IMR-90 (cell line): ENCODE results near the gene SNRNP70. TPM values are rescaled to one million over a fixed set of nuclear protein-coding genes. Genes with fewer than 3 reads are reported as not detected.

Source experiments
- ATAC-seq: fragments of 200-7000 bp; cut with Tn5 transposase; 2 replicates; pipeline ENCODE4 v1.9.1; 2020; ENCODE audit warnings: low read depth, mild to moderate bottlenecking, moderate library complexity
- BruUV-seq: library from RNA; stranded (reverse); fragments of 400-500 nt; replicated peaks from 2 replicates; lab custom pipeline; 2021; lab: Mats Ljungman, UMichigan
- CTCF ChIA-PET: fragments of 300-600 bp; formaldehyde crosslinking; extraction: SDS; loops from one replicate; lab custom pipeline; 2021; ENCODE audit warnings: antibody characterized with exemption; lab: Yijun Ruan, JAX
- POLR2A ChIA-PET: fragments of 300-600 bp; sonication (Branson Sonifier 250); formaldehyde crosslinking; loops from one replicate; lab custom pipeline; 2022; ENCODE audit warnings: antibody characterized with exemption; ENCODE audit not compliant: unreplicated experiment; lab: Charles Lee
- DNase-seq: peaks from one replicate; pipeline ENCODE4 v3.0.0; 2013
- H2AFZ ChIP-seq: replicated peaks from 2 replicates; pipeline ENCODE3; 2013; ENCODE audit warnings: low read length, mild to moderate bottlenecking; ENCODE audit not compliant: poor library complexity
- H2AK5ac ChIP-seq: 2 replicates; pipeline ENCODE4 v1.6.1; 2013; ENCODE audit warnings: low read depth, low read length, inconsistent platforms
- H2AK9ac ChIP-seq: replicated peaks from 2 replicates; pipeline ENCODE3; 2013; ENCODE audit warnings: mild to moderate bottlenecking, low read depth, low read length, moderate library complexity; ENCODE audit not compliant: poor library complexity
- H2BK120ac ChIP-seq: 2 replicates; pipeline ENCODE4 v1.6.1; 2013; ENCODE audit warnings: low read depth, low read length, inconsistent platforms
- H2BK15ac ChIP-seq: 3 replicates; pipeline ENCODE4 v1.6.1; 2013; ENCODE audit warnings: low read depth, low read length, inconsistent platforms
- H2BK20ac ChIP-seq: 2 replicates; pipeline ENCODE4 v1.6.1; 2013; ENCODE audit warnings: low read depth, mild to moderate bottlenecking, inconsistent platforms, low read length, moderate library complexity
- H2BK5ac ChIP-seq: 2 replicates; pipeline ENCODE4 v1.6.1; 2013; ENCODE audit warnings: mild to moderate bottlenecking, low read depth, low read length, inconsistent platforms; ENCODE audit not compliant: poor library complexity, severe bottlenecking
- H3K14ac ChIP-seq: replicated peaks from 2 replicates; pipeline ENCODE4 v1.6.1; 2013; ENCODE audit warnings: low read depth, low read length, inconsistent platforms
- H3K18ac ChIP-seq: 2 replicates; pipeline ENCODE4 v1.6.1; 2013; ENCODE audit warnings: low read depth, low read length, control low read depth
- H3K23ac ChIP-seq: 2 replicates; pipeline ENCODE4 v1.6.1; 2013; ENCODE audit warnings: low read depth, low read length, inconsistent platforms
- H3K27ac ChIP-seq: 2 replicates; pipeline ENCODE4 v1.5.1; 2013; ENCODE audit warnings: mild to moderate bottlenecking, control low read depth, low read length; ENCODE audit not compliant: insufficient read depth
- H3K27me3 ChIP-seq: 2 replicates; pipeline ENCODE4 v1.6.1; 2013; ENCODE audit warnings: low read length; ENCODE audit not compliant: control insufficient read depth, insufficient read depth
- H3K36me3 ChIP-seq: 2 replicates; pipeline ENCODE4 v1.6.1; 2013; ENCODE audit warnings: low read length, mixed read lengths; ENCODE audit not compliant: control insufficient read depth, insufficient read depth
- H3K4ac ChIP-seq: 2 replicates; pipeline ENCODE4 v1.6.1; 2013; ENCODE audit warnings: low read depth, low read length, inconsistent platforms
- H3K4me1 ChIP-seq: 2 replicates; pipeline ENCODE4 v1.6.1; 2013; ENCODE audit warnings: low read length, mixed read lengths; ENCODE audit not compliant: control insufficient read depth, insufficient read depth
- H3K4me2 ChIP-seq: 2 replicates; pipeline ENCODE4 v1.6.1; 2013; ENCODE audit warnings: low read depth, mild to moderate bottlenecking, control low read depth, low read length, moderate library complexity
- H3K4me3 ChIP-seq: 2 replicates; pipeline ENCODE4 v1.5.1; 2013; ENCODE audit warnings: low read depth, mild to moderate bottlenecking, control low read depth, low read length, moderate library complexity; ENCODE audit not compliant: insufficient read depth
- H3K56ac ChIP-seq: 2 replicates; pipeline ENCODE4 v1.6.1; 2013; ENCODE audit warnings: low read length, inconsistent platforms; ENCODE audit not compliant: insufficient read depth; ENCODE audit errors: extremely low read depth
- H3K79me1 ChIP-seq, 2 experiments: 2 replicates each; pipeline ENCODE4 v1.6.1; 2013; ENCODE audit warnings: low read length in 2 of 2, inconsistent platforms in 1 of 2, low read depth in 1 of 2
- H3K9ac ChIP-seq: 2 replicates; pipeline ENCODE4 v1.6.1; 2013; ENCODE audit warnings: low read depth, low read length, control low read depth
- H3K9me1 ChIP-seq: 2 replicates; pipeline ENCODE4 v1.6.1; 2013; ENCODE audit warnings: low read length, inconsistent platforms; ENCODE audit not compliant: insufficient read depth
- H3K9me3 ChIP-seq: 2 replicates; pipeline ENCODE4 v1.6.1; 2013; ENCODE audit warnings: low read length; ENCODE audit not compliant: control insufficient read depth, insufficient read depth
- H4K20me1 ChIP-seq: 2 replicates; pipeline ENCODE4 v1.6.1; 2013; ENCODE audit warnings: low read length, inconsistent platforms; ENCODE audit not compliant: insufficient read depth
- H4K5ac ChIP-seq: 2 replicates; pipeline ENCODE4 v1.6.1; 2013; ENCODE audit warnings: mild to moderate bottlenecking, low read depth, low read length, control low read depth
- H4K8ac ChIP-seq, 2 experiments: 2 replicates each; pipeline ENCODE4 v1.6.1; 2013; ENCODE audit warnings: low read depth in 2 of 2, low read length in 2 of 2, control low read depth in 1 of 2, inconsistent platforms in 1 of 2
- H4K91ac ChIP-seq: 2 replicates; pipeline ENCODE4 v1.6.1; 2013; ENCODE audit warnings: low read depth, low read length, inconsistent platforms; ENCODE audit not compliant: insufficient read depth
- BHLHE40 ChIP-seq: fragments of 150-350 bp; IDR thresholded peaks from 2 replicates; pipeline ENCODE4 v1.6.1; 2016; ENCODE audit warnings: mild to moderate bottlenecking, low read depth, low read length
- CEBPB ChIP-seq: IDR thresholded peaks from 2 replicates; pipeline ENCODE4 v1.6.1; 2012; ENCODE audit warnings: low read depth, low read length, improper control_type of control experiment
- CHD1 ChIP-seq: IDR thresholded peaks from 2 replicates; pipeline ENCODE4 v1.6.1; 2012; ENCODE audit warnings: low read depth, low read length, improper control_type of control experiment
- CTCF ChIP-seq: conservative IDR thresholded peaks from 2 replicates; pipeline ENCODE4 v1.5.1; 2012; ENCODE audit warnings: mild to moderate bottlenecking, low read depth, low read length, improper control_type of control experiment
- ELK1 ChIP-seq: fragments of 150-350 bp; IDR thresholded peaks from 2 replicates; pipeline ENCODE4 v1.6.1; 2016; ENCODE audit warnings: low read depth, mild to moderate bottlenecking, low read length, moderate library complexity, borderline replicate concordance
- FOS ChIP-seq: fragments of 150-350 bp; IDR thresholded peaks from 2 replicates; pipeline ENCODE4 v1.6.1; 2016; ENCODE audit warnings: low read depth, low read length
- MAFK ChIP-seq: IDR thresholded peaks from 2 replicates; pipeline ENCODE4 v1.6.1; 2012; ENCODE audit warnings: low read depth, low read length, improper control_type of control experiment
- MAZ ChIP-seq: IDR thresholded peaks from 2 replicates; pipeline ENCODE4 v1.6.1; 2012; ENCODE audit warnings: low read depth, mild to moderate bottlenecking, low read length, improper control_type of control experiment, moderate library complexity, borderline replicate concordance
- MXI1 ChIP-seq: IDR thresholded peaks from 2 replicates; pipeline ENCODE4 v1.6.1; 2012; ENCODE audit warnings: low read depth, mild to moderate bottlenecking, low read length, moderate library complexity, borderline replicate concordance
- NFE2L2 ChIP-seq: fragments of 150-350 bp; IDR thresholded peaks from 2 replicates; pipeline ENCODE4 v1.6.1; 2016; ENCODE audit warnings: low read depth, mild to moderate bottlenecking, low read length
- POLR2A ChIP-seq: IDR thresholded peaks from 2 replicates; pipeline ENCODE4 v1.6.1; 2012; ENCODE audit warnings: mild to moderate bottlenecking, low read depth, low read length
- RAD21 ChIP-seq: IDR thresholded peaks from 2 replicates; pipeline ENCODE4 v1.6.1; 2012; ENCODE audit warnings: low read length, improper control_type of control experiment
- RCOR1 ChIP-seq: IDR thresholded peaks from 2 replicates; pipeline ENCODE4 v1.6.1; 2012; ENCODE audit warnings: mild to moderate bottlenecking, low read length, improper control_type of control experiment; ENCODE audit not compliant: insufficient replicate concordance
- RFX5 ChIP-seq: IDR thresholded peaks from 2 replicates; pipeline ENCODE4 v1.8.0; 2012; ENCODE audit warnings: low read depth, mild to moderate bottlenecking, low read length, moderate library complexity
- SMC3 ChIP-seq: fragments of 150-350 bp; IDR thresholded peaks from 2 replicates; pipeline ENCODE4 v1.6.1; 2016; ENCODE audit warnings: low read depth, mild to moderate bottlenecking, antibody characterized with exemption, low read length, moderate library complexity
- WGBS, 2 experiments: methylation state at CpG; one replicate each; pipeline versions ENCODE4 v1.1.5 to v1.1.7; 2013; ENCODE audit warnings: missing lambda C conversion rate in 2 of 2; ENCODE audit not compliant: insufficient read length in 1 of 2; ENCODE audit errors: extremely low coverage in 2 of 2; 5-methylcytosine and 5-hydroxymethylcytosine counted together
- dilution Hi-C: fragments of 300-500 bp; cut with HindIII; formaldehyde crosslinking; loops from one replicate; pipeline ENCODE4 v1.14.3; 2018; ENCODE audit warnings: low sequenced_read_pairs; ENCODE audit not compliant: unreplicated experiment
- in situ Hi-C: fragments of 300-500 bp; cut with MboI; formaldehyde crosslinking; loops from 3 replicates; pipeline ENCODE4 v1.14.3; 2019; ENCODE audit warnings: low sequenced_read_pairs, inconsistent platforms, mixed read lengths
- intact Hi-C: fragments of 100-400 bp; cut with micrococcal nuclease; formaldehyde crosslinking; loops from 2 replicates; pipeline ENCODE4 v1.10.0; 2022
- polyA plus RNA-seq, 3 experiments: library from polyadenylated mRNA; depleted of rRNA; stranded (reverse); fragments of >200 nt; gene quantifications; 2 replicates each; pipeline ENCODE4 v1.2.3, GENCODE V29; 2012; ENCODE audit warnings: low replicate concordance in 1 of 3
- total RNA-seq: library from RNA; depleted of rRNA; stranded (reverse); fragments of >200 nt; gene quantifications from 2 replicates; pipeline ENCODE4 v1.2.3, GENCODE V29; 2012
- TF ChIP-seq, protein P1 (sequence below): fragments of 150-350 bp; IDR thresholded peaks from 2 replicates; pipeline ENCODE4 v1.6.1; 2017; ENCODE audit warnings: mild to moderate bottlenecking, antibody characterized with exemption, low read length, low read depth

SNRNP70 gene
- total and polyA plus RNA-seq, 2 of the 4 experiments (the other 2 are of a cell fraction), result 72.8 to 200 TPM

DNA sequence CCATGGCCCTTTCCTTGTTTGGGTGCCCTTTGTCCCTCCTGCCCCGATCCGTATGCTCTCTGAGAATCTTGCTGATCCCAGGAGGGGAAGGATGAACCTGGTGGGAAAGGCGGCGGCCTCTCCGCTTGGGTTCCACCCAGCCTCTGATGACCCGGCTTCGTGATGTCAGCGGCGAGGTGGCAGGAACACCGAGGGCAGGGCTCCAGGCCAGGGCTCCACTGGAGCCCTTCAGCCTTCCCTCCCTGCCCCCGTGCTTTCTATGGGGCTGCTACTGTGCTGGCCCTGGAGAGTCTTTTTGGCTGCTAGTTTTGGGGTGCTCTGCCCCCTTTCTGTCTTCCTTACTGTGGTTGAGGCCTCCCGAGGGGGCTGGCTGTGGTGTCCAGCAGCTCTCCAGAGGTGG, 17.1 kb downstream of the SNRNP70 start:
- Histone ChIP-seq H3K14ac (no peak overlapping the region), H4K5ac (no peak overlapping the region), H3K9ac (no peak overlapping the region), H3K79me1 (peaks cover 34 to 67% of the 10 kb centered on the region in 2 experiments), H3K9me3 (no peaks in the 10 kb centered on the region), H3K18ac (no peak overlapping the region), H4K20me1 (peaks cover 61% of the 10 kb centered on the region), H4K8ac (no peak overlapping the region), H3K56ac (no peak overlapping the region), H3K4me1 (no peaks in the 10 kb centered on the region), H3K27ac (no peak overlapping the region), H2AK5ac (no peak overlapping the region), H2BK20ac (no peak overlapping the region), H2BK5ac (no peak overlapping the region), H3K27me3 (no peaks in the 10 kb centered on the region), H3K4me3 (no peak overlapping the region), H2BK120ac (no peak overlapping the region), H4K91ac (no peak overlapping the region), H3K23ac (no peak overlapping the region), H2AK9ac (no peak overlapping the region), H2BK15ac (no peak overlapping the region), H3K4me2 (no peak overlapping the region), H2AFZ (no peak overlapping the region), H3K9me1 (no peaks in the 10 kb centered on the region), H3K4ac (no peak overlapping the region), H3K36me3 (peaks cover 80% of the 10 kb centered on the region)
- ChIA-PET POLR2A (no interaction called here), CTCF (no interaction called here)
- 85% methylated on average over 8 of the region's 12 CpGs; no CpG with 5 or more reads in 1 of the 2 experiments for WGBS, 2 experiments
- intact Hi-C loops (no loop called here), dilution Hi-C loops (no loop called here), in situ Hi-C loops (no loop called here)
- TF ChIP-seq ELK1 (no peak), RAD21 (no peak), MAZ (no peak), MXI1 (no peak), CTCF (no peak), MAFK (no peak), RFX5 (no peak), CEBPB (no peak), RCOR1 (no peak), BHLHE40 (no peak), NFE2L2 (no peak), SMC3 (no peak), FOS (no peak), POLR2A (no peak), CHD1 (no peak)
- TF ChIP-seq, protein P1, sequence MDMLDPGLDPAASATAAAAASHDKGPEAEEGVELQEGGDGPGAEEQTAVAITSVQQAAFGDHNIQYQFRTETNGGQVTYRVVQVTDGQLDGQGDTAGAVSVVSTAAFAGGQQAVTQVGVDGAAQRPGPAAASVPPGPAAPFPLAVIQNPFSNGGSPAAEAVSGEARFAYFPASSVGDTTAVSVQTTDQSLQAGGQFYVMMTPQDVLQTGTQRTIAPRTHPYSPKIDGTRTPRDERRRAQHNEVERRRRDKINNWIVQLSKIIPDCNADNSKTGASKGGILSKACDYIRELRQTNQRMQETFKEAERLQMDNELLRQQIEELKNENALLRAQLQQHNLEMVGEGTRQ, result no peak
- DNase-seq (no peak), ATAC-seq (no peak)
- BruUV-seq, result no TSS peak
